Cardiac fibroblast (primary cell): ENCODE data around the gene VNN1.
"Not testable (repeated sequence)": the region's sequence is repeated elsewhere in the genome, so short reads cannot be mapped to it uniquely, and the experiment has no call there.

ENCODE experiments used
- DNase-seq, 2 donors: peaks; one replicate each; pipeline versions ENCODE4 v3.0.0 to v3.0.0-alpha.2; 2010; ENCODE audit warnings: low read depth in 2 of 2
- H3K4me3 ChIP-seq, 2 donors: replicated peaks in 1 of 2; 1 replicate in 1 of 2; 2 replicates in 1 of 2; pipeline ENCODE4 v1.5.1; 2011; ENCODE audit warnings: low read depth in 2 of 2, low read length in 2 of 2, mild to moderate bottlenecking in 2 of 2, moderate library complexity in 1 of 2
- CTCF ChIP-seq: IDR thresholded peaks from one replicate; pipeline ENCODE4 v1.5.1; 2011; ENCODE audit warnings: low read depth, mild to moderate bottlenecking, low read length, inconsistent platforms

The VNN1 gene

GRCh38 chr6:132683543-132683942, 30.3 kb downstream of the VNN1 start:
- no peak overlapping the region for H3K4me3 ChIP-seq
- peak; percentile 73 to 79 for DNase-seq
- TF ChIP-seq CTCF, result no peak

- DNase-seq, result not testable (repeated sequence)
These were observed 34.8 kb downstream of the VNN1 start for GRCh38 chr6:132679094-132679493.

GRCh38 chr6:132675749-132676148, 38.1 kb downstream of the VNN1 start:
- DNase-seq, result no peak
- TF ChIP-seq CTCF, result no peak
- H3K4me3 ChIP-seq, result no peak overlapping the region

More at GRCh38 chr6:132679094-132679493, 34.8 kb downstream of the VNN1 start:
- H3K4me3 ChIP-seq, result not testable (repeated sequence)

GRCh38 chr6:132675002-132675401, 38.9 kb downstream of the VNN1 start:
- no peak for DNase-seq
- no peak for TF ChIP-seq CTCF

GRCh38 chr6:132673376-132674094, 40.3 kb downstream of the VNN1 start:
- TF ChIP-seq CTCF, result no peak
- no peak for DNase-seq
- H3K4me3 ChIP-seq, result no peak overlapping the region

More at GRCh38 chr6:132675002-132675401, 38.9 kb downstream of the VNN1 start:
- H3K4me3 ChIP-seq, result no peak overlapping the region

- DNase-seq, result no peak
- no peak for TF ChIP-seq CTCF
- no peak overlapping the region for H3K4me3 ChIP-seq
These were observed 42.6 kb downstream of the VNN1 start for GRCh38 chr6:132671295-132671694.

GRCh38 chr6:132669690-132670291, 44.1 kb downstream of the VNN1 start:
- no peak overlapping the region for H3K4me3 ChIP-seq
- TF ChIP-seq CTCF, result peak; percentile 14

More at GRCh38 chr6:132669690-132670291, 44.1 kb downstream of the VNN1 start:
- DNase-seq, result peak; percentile 67 to 73
